K562 (cell line): ENCODE results near the gene TUBA8. TPM values are rescaled to one million over a fixed set of nuclear protein-coding genes. Genes with fewer than 3 reads are reported as not detected.
"Not testable (repeated sequence)": the region's sequence is repeated elsewhere in the genome, so short reads cannot be mapped to it uniquely, and the experiment has no call there.

Experiments
- ATAC-seq: fragments of 200-7000 bp; cut with Tn5 transposase; 3 replicates; pipeline ENCODE4 v1.9.1; 2020; ENCODE audit warnings: moderate library complexity
- BruUV-seq: library from RNA; stranded (reverse); fragments of 400-500 nt; replicated peaks from 2 replicates; lab custom pipeline; 2021; lab: Mats Ljungman, UMichigan
- CTCF ChIA-PET: fragments of 300-600 bp; formaldehyde crosslinking; extraction: SDS; loops from one replicate; lab custom pipeline; 2021; ENCODE audit warnings: low intra/inter-chr PET ratio; lab: Yijun Ruan, JAX
- POLR2A ChIA-PET: fragments of 300-600, 350-650 bp; sonication (Branson Sonifier 250); formaldehyde crosslinking; extraction: SDS; loops from one replicate; lab custom pipeline; 2021; ENCODE audit warnings: antibody characterized with exemption, inconsistent platforms; lab: Yijun Ruan, JAX
- DNase-seq, 4 experiments: peaks; one replicate each; pipeline versions ENCODE4 v3.0.0 to v3.0.0-alpha.2; 2011 to 2018; ENCODE audit warnings: low spot score in 3 of 4, mixed read lengths in 3 of 4; ENCODE audit errors: extremely low read depth in 1 of 4
- FAIRE-seq: peaks from 2 replicates; lab custom pipeline; 2011; peaks lifted over from hg19 to GRCh38; lab: Jason Lieb, UNC
- H2AFZ ChIP-seq: 2 replicates; pipeline ENCODE4 v1.6.0; 2011; ENCODE audit warnings: low read depth, low read length, control low read depth, inconsistent platforms
- H3K27ac ChIP-seq: fragments of 200-600 bp; 3 replicates; pipeline ENCODE4 v1.8.0; 2011; ENCODE audit warnings: low read depth, mild to moderate bottlenecking, control low read depth, inconsistent platforms, low read length, moderate library complexity, mixed read lengths; ENCODE audit errors: extremely low read depth
- H3K27me3 ChIP-seq, 2 experiments: fragments of 300-600 bp in 1 of 2; 2 replicates in 1 of 2; 3 replicates in 1 of 2; pipeline versions ENCODE4 v1.6.0 to v1.8.0; 2011; ENCODE audit warnings: inconsistent platforms in 2 of 2, low read length in 2 of 2, mild to moderate bottlenecking in 1 of 2, mixed read lengths in 1 of 2, moderate library complexity in 1 of 2; ENCODE audit not compliant: control insufficient read depth in 2 of 2, insufficient read depth in 2 of 2
- H3K36me3 ChIP-seq: fragments of 300-600 bp; 3 replicates; pipeline ENCODE4 v1.8.0; 2011; ENCODE audit warnings: mild to moderate bottlenecking, low read length, inconsistent platforms; ENCODE audit not compliant: control insufficient read depth, insufficient read depth
- H3K4me1 ChIP-seq, 2 experiments: fragments of 200-600 bp in 1 of 2; replicated peaks in 1 of 2; 2 replicates in 1 of 2; 3 replicates in 1 of 2; pipeline versions ENCODE4 v1.5.1 to v1.8.0; 2011; ENCODE audit warnings: inconsistent platforms in 2 of 2, low read length in 2 of 2, mild to moderate bottlenecking in 1 of 2, mixed read lengths in 1 of 2, moderate library complexity in 1 of 2; ENCODE audit not compliant: control insufficient read depth in 2 of 2, insufficient read depth in 2 of 2
- H3K4me2 ChIP-seq: 2 replicates; pipeline ENCODE4 v1.6.1; 2011; ENCODE audit warnings: low read length, control low read depth, inconsistent platforms, mixed read lengths; ENCODE audit not compliant: insufficient read depth
- H3K4me3 ChIP-seq: fragments of 200-600 bp; sonication (generic), shearing (Covaris generic); 2 replicates; pipeline ENCODE4 v1.5.1; 2016; ENCODE audit warnings: control low read depth, inconsistent platforms
- H3K79me2 ChIP-seq: fragments of 200-600 bp; 3 replicates; pipeline ENCODE4 v1.8.0; 2011; ENCODE audit warnings: low read length, inconsistent platforms; ENCODE audit not compliant: control insufficient read depth, insufficient read depth
- H3K9ac ChIP-seq, 2 experiments: 2 replicates each; pipeline versions ENCODE4 v1.6.0 to v1.6.1; 2011; ENCODE audit warnings: low read depth in 2 of 2, low read length in 2 of 2, control low read depth in 1 of 2, inconsistent platforms in 1 of 2, mild to moderate bottlenecking in 1 of 2, mixed read lengths in 1 of 2; ENCODE audit not compliant: insufficient read depth in 1 of 2
- H3K9me1 ChIP-seq: one replicate; pipeline ENCODE4 v1.6.0; 2011; ENCODE audit warnings: inconsistent platforms, mild to moderate bottlenecking, low read length, moderate library complexity; ENCODE audit not compliant: control insufficient read depth, insufficient read depth
- H3K9me3 ChIP-seq: replicated peaks from 2 replicates; pipeline ENCODE4 v1.5.1; 2011; ENCODE audit warnings: low read depth, low read length, inconsistent platforms; ENCODE audit not compliant: control insufficient read depth, insufficient read depth
- H4K20me1 ChIP-seq: replicated peaks from 2 replicates; pipeline ENCODE4 v1.6.1; 2011; ENCODE audit warnings: low read length, inconsistent platforms, mixed read lengths; ENCODE audit not compliant: control insufficient read depth, insufficient read depth
- CBFB ChIP-seq: sonication (generic); formaldehyde crosslinking; IDR thresholded peaks from 2 replicates; pipeline ENCODE4 v1.4.0; 2020; ENCODE audit warnings: mild to moderate bottlenecking, missing genetic modification reagents
- L3MBTL2 ChIP-seq: fragments of 450-650 bp; IDR thresholded peaks from 2 replicates; pipeline ENCODE4 v1.6.1; 2016; ENCODE audit warnings: mild to moderate bottlenecking, moderate library complexity
- PURB ChIP-seq: sonication (generic); formaldehyde crosslinking; IDR thresholded peaks from 2 replicates; pipeline ENCODE4 v1.9.0; 2021; ENCODE audit warnings: low read depth, mild to moderate bottlenecking, missing genetic modification reagents
- RNF2 ChIP-seq: sonication (generic); IDR thresholded peaks from 2 replicates; pipeline ENCODE4 v1.6.1; 2016
- SAP30 ChIP-seq: fragments of 200-600 bp; sonication (generic); IDR thresholded peaks from 2 replicates; pipeline ENCODE4 v1.6.1; 2012; ENCODE audit warnings: borderline replicate concordance, low read depth, mild to moderate bottlenecking, moderate library complexity, low read length, control low read depth, inconsistent platforms; ENCODE audit not compliant: insufficient read depth, poor library complexity, severe bottlenecking
- TAF7 ChIP-seq: fragments of 450-650 bp; IDR thresholded peaks from 2 replicates; pipeline ENCODE4 v1.6.1; 2016; ENCODE audit warnings: missing genetic modification characterization, missing compliant biosample characterization
- ZNF696 ChIP-seq: fragments of 250-450 bp; sonication (Bioruptor Pico); conservative IDR thresholded peaks from 2 replicates; pipeline ENCODE4 v1.4.0; 2020; ENCODE audit warnings: mild to moderate bottlenecking, moderate library complexity
- WGBS: fragments of 100-300 bp; shearing (Covaris generic); methylation state at CpG from one replicate; pipeline ENCODE4 v1.1.6; 2016; ENCODE audit warnings: low coverage, mixed read lengths; ENCODE audit not compliant: insufficient coverage; ENCODE audit errors: missing lambda C conversion rate; 5-methylcytosine and 5-hydroxymethylcytosine counted together
- in situ Hi-C: fragments of 300-500 bp; cut with MboI; formaldehyde crosslinking; loops from 4 replicates; pipeline ENCODE4 v1.15.0; 2018; ENCODE audit warnings: inconsistent platforms, mixed read lengths
- intact Hi-C: fragments of 100-400 bp; cut with micrococcal nuclease; formaldehyde crosslinking; loops from 2 replicates; pipeline ENCODE4 v1.14.2; 2022
- polyA plus RNA-seq, 8 experiments: library from polyadenylated mRNA; depleted of rRNA in 4 of 8; stranded (reverse) in 5 of 8; unstranded in 3 of 8; fragments of >200 nt; fragmentation: Nextera tagmentation in 2 of 8; fragmentation: Illumina TruSeq in 1 of 8; extraction: Ambion mirVana in 2 of 8; extraction: Trizol in 1 of 8; gene quantifications; 2 replicates each; pipeline versions ENCODE4 v1.2.1 to v1.2.3, GENCODE V29; 2011 to 2014; ENCODE audit warnings: inconsistent platforms in 1 of 8, missing spikeins in 1 of 8
- total RNA-seq, 7 experiments: library from RNA; depleted of rRNA in 6 of 7; stranded (reverse); fragments of >200 nt in 6 of 7; fragmentation: Illumina TruSeq in 2 of 7; extraction: Trizol in 2 of 7; gene quantifications; 2 replicates each; pipeline versions ENCODE4 v1.2.1 to v1.2.3, GENCODE V29; 2011 to 2021; ENCODE audit warnings: low replicate concordance in 1 of 7
- TF ChIP-seq, protein P1 (sequence below): IDR thresholded peaks from 2 replicates; pipeline ENCODE4 v1.6.1; 2016; ENCODE audit warnings: missing genetic modification characterization, missing compliant biosample characterization

The TUBA8 gene
- total and polyA plus RNA-seq, 9 of the 15 experiments (the other 6 are each of a cell fraction or from before 2014, with no cell fraction given), result 0.07 to 1.1 (median 0.65) TPM

DNA sequence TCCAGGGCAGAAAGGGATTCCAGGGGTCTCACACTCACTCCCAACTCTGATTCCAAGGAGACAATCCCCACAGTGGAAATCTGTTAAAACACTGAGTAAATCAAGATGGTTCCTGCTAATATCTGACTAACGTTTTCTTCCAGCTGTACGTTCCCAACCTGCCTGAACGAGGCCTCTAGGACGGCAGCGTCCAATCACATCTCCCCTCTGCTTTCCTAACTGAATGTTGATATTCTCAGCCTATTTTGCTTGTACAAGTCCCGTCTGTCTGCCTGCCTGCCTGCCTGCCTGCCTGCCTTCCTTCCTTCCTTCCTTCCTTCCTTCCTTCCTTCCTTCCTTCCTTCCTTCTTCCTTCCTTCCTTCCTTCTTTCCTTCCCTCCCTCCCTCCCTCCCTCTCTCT, 46.9 kb upstream of the TUBA8 start:
- H3K4me1 ChIP-seq, H3K79me2 ChIP-seq, H3K9ac ChIP-seq, H3K9me3 ChIP-seq, H3K36me3 ChIP-seq, DNase-seq, BruUV-seq, ATAC-seq, in situ Hi-C loops, H3K4me3 ChIP-seq, H2AFZ ChIP-seq, CTCF ChIA-PET: not testable (repeated sequence)
- peaks cover 63 to 71% of the 10 kb centered on the region in 2 experiments for H3K27me3 ChIP-seq
- POLR2A ChIA-PET, result interaction anchor here (0.6 to 1.3 kb wide), 5 partner anchors 13 to 1297 kb away, joined by 3 to 4 read pairs (median 3); partner anchors contain the start of gene PEX26
- TF ChIP-seq, protein P1, sequence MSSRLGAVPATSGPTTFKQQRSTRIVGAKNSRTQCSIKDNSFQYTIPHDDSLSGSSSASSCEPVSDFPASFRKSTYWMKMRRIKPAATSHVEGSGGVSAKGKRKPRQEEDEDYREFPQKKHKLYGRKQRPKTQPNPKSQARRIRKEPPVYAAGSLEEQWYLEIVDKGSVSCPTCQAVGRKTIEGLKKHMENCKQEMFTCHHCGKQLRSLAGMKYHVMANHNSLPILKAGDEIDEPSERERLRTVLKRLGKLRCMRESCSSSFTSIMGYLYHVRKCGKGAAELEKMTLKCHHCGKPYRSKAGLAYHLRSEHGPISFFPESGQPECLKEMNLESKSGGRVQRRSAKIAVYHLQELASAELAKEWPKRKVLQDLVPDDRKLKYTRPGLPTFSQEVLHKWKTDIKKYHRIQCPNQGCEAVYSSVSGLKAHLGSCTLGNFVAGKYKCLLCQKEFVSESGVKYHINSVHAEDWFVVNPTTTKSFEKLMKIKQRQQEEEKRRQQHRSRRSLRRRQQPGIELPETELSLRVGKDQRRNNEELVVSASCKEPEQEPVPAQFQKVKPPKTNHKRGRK, result peak; percentile 83
- TF ChIP-seq, all 486 proteins: peak for 1; not testable (repeated sequence) for 485
- not testable (repeated sequence) for H3K4me2 ChIP-seq, FAIRE-seq, H3K27ac ChIP-seq, H4K20me1 ChIP-seq, H3K9me1 ChIP-seq
- intact Hi-C loops, result loop anchor here (10.0 kb wide), 1 partner anchor 289 kb away; the partner anchor contains the start of gene BID
- WGBS, result 2% methylated on average over 6 of the region's 6 CpGs

DNA sequence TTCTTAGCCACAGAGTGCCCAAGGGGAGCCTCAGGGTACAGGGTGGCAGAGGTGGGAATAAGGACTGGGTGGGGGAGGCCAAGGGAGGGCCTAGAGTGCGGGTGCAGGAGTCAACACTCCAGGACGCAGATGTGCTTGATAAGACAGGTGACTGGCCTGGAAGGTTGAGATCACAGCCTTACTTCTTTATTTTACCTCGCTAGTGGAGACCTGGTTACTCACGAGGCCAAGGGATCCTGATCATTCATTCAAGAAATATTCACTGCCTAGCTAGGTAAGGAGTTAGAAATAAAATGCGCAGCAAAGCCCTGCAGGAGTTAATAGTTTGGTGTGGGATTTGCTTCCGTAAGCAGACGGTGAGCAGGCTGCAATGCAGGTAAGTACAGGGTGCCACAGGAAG, 46.0 kb upstream of the TUBA8 start:
- no peaks in the 10 kb centered on the region for H3K9me3 ChIP-seq
- intact Hi-C loops, result loop anchor here (10.0 kb wide), 1 partner anchor 290 kb away; the partner anchor contains the start of gene BID
- H4K20me1 ChIP-seq, result peaks cover 5% of the 10 kb centered on the region; the same call in 1 of the 2 replicates
- DNase-seq (no peak), FAIRE-seq (no peak), ATAC-seq (no peak)
- no peaks in the 10 kb centered on the region for H3K9me1 ChIP-seq
- CTCF ChIA-PET, result no interaction called here
- POLR2A ChIA-PET, result interaction anchor here (1.1 to 1.6 kb wide), 2 partner anchors 10 to 13 kb away, joined by 3 to 4 read pairs; partner anchors contain the start of gene PEX26
- H3K4me2 ChIP-seq, result no peak overlapping the region
- no peak overlapping the region for H3K27ac ChIP-seq
- no TSS peak for BruUV-seq
- no peaks in the 10 kb centered on the region for H3K79me2 ChIP-seq
- in situ Hi-C loops, result loop anchor here (5.0 kb wide), 1 partner anchor 322 kb away; no protein-coding TSS in a partner anchor
- H3K4me1 ChIP-seq, result no peaks in the 10 kb centered on the region
- H3K27me3 ChIP-seq, result peaks cover 64 to 65% of the 10 kb centered on the region in 2 experiments
- H3K36me3 ChIP-seq, result no peaks in the 10 kb centered on the region
- WGBS, result 6% methylated on average over 7 of the region's 7 CpGs
- no peak overlapping the region for H3K9ac ChIP-seq
- H2AFZ ChIP-seq, result no peak overlapping the region
- TF ChIP-seq RNF2, result no peak
- TF ChIP-seq ZNF696, result no peak
- no peak for TF ChIP-seq CBFB (CRISPR knock-in tag)
- no peak for TF ChIP-seq PURB (CRISPR knock-in tag)
- no peak for TF ChIP-seq L3MBTL2
- TF ChIP-seq SAP30, result no peak
- no peak for TF ChIP-seq TAF7
- TF ChIP-seq, all 486 proteins: peak for 0
- H3K4me3 ChIP-seq, result no peak overlapping the region
